Fibroblast of lung (primary cell): Measurements from ENCODE around the gene BECN2. TPM values are rescaled to one million over a fixed set of nuclear protein-coding genes. Genes with fewer than 3 reads are reported as not detected.

Source experiments
- DNase-seq, 2 donors: peaks; one replicate each; pipeline versions ENCODE4 v3.0.0 to v3.0.0-alpha.2; 2010; ENCODE audit warnings: low read depth in 2 of 2
- H2AFZ ChIP-seq: 2 replicates; pipeline ENCODE4 v1.5.1; 2012; ENCODE audit warnings: low read length, control low read depth, inconsistent platforms
- H3K27ac ChIP-seq: 2 replicates; pipeline ENCODE4 v1.5.1; 2011; ENCODE audit warnings: low read length, control low read depth; ENCODE audit not compliant: insufficient read depth
- H3K27me3 ChIP-seq: 2 replicates; pipeline ENCODE4 v1.5.1; 2011; ENCODE audit warnings: mild to moderate bottlenecking, low read length; ENCODE audit not compliant: control insufficient read depth, insufficient read depth
- H3K36me3 ChIP-seq: 2 replicates; pipeline ENCODE4 v1.5.1; 2011; ENCODE audit warnings: low read length; ENCODE audit not compliant: control insufficient read depth, insufficient read depth
- H3K4me1 ChIP-seq: 2 replicates; pipeline ENCODE4 v1.5.1; 2011; ENCODE audit warnings: low read length; ENCODE audit not compliant: control insufficient read depth, insufficient read depth; ENCODE audit errors: extremely low read depth
- H3K4me2 ChIP-seq: 2 replicates; pipeline ENCODE4 v1.5.1; 2011; ENCODE audit warnings: low read length, control low read depth; ENCODE audit not compliant: insufficient read depth; ENCODE audit errors: extremely low read depth
- H3K4me3 ChIP-seq, 4 experiments: fragments of 200-600 bp in 1 of 4; sonication (generic) in 1 of 4; replicated peaks in 1 of 4; 2 replicates each; pipeline ENCODE4 v1.5.1; 2011 to 2016; ENCODE audit warnings: low read length in 4 of 4, low read depth in 3 of 4, mild to moderate bottlenecking in 3 of 4, control low read depth in 2 of 4, inconsistent platforms in 1 of 4, mixed read lengths in 1 of 4; ENCODE audit not compliant: insufficient read depth in 1 of 4; ENCODE audit errors: control extremely low read depth in 1 of 4
- H3K79me2 ChIP-seq: 2 replicates; pipeline ENCODE4 v1.5.1; 2012; ENCODE audit warnings: mild to moderate bottlenecking, low read length, inconsistent platforms; ENCODE audit not compliant: control insufficient read depth, insufficient read depth
- H3K9ac ChIP-seq: 2 replicates; pipeline ENCODE4 v1.5.1; 2011; ENCODE audit warnings: mild to moderate bottlenecking, low read length, control low read depth; ENCODE audit not compliant: insufficient read depth
- H3K9me3 ChIP-seq: 2 replicates; pipeline ENCODE4 v1.5.1; 2012; ENCODE audit warnings: low read depth, low read length; ENCODE audit not compliant: control insufficient read depth, insufficient read depth
- H4K20me1 ChIP-seq: 2 replicates; pipeline ENCODE4 v1.5.1; 2011; ENCODE audit warnings: low read length; ENCODE audit not compliant: control insufficient read depth, insufficient read depth; ENCODE audit errors: extremely low read depth
- CTCF ChIP-seq, 2 donors: IDR thresholded peaks in 1 of 2; conservative IDR thresholded peaks in 1 of 2; 1 replicate in 1 of 2; 2 replicates in 1 of 2; pipeline ENCODE4 v1.5.1; 2011 to 2012; ENCODE audit warnings: low read length in 2 of 2, control low read depth in 1 of 2, inconsistent platforms in 1 of 2, low read depth in 1 of 2, mild to moderate bottlenecking in 1 of 2
- EZH2 ChIP-seq: IDR thresholded peaks from 2 replicates; pipeline ENCODE4 v1.5.1; 2012; ENCODE audit warnings: low read length, control low read depth, mild to moderate bottlenecking; ENCODE audit errors: missing control alignments
- polyA plus RNA-seq, 2 donors: library from polyadenylated mRNA; depleted of rRNA in 1 of 2; stranded (reverse) in 1 of 2; unstranded in 1 of 2; fragments of >200 nt; gene quantifications; 2 replicates each; pipeline ENCODE4 v1.2.1, GENCODE V29; 2011 to 2012; ENCODE audit warnings: missing spikeins in 1 of 2
- total RNA-seq: library from RNA; depleted of rRNA; stranded (reverse); fragments of >200 nt; gene quantifications from 2 replicates; pipeline ENCODE4 v1.2.1, GENCODE V29; 2014

Gene BECN2
- total and polyA plus RNA-seq, 2 donors (not counting 1 experiment from before 2014, with no cell fraction given), result not detected

GRCh38 chr1:241927321-241927720 is 30.2 kb upstream of the BECN2 start:
- Histone ChIP-seq H3K27ac (no peak overlapping the region), H2AFZ (no peak overlapping the region), H3K4me1 (no peaks in the 10 kb centered on the region), H3K9me3 (no peaks in the 10 kb centered on the region), H3K27me3 (no peaks in the 10 kb centered on the region), H3K9ac (no peak overlapping the region), H3K4me3 (no peak overlapping the region), H3K4me2 (no peak overlapping the region), H3K36me3 (no peaks in the 10 kb centered on the region), H3K79me2 (no peaks in the 10 kb centered on the region), H4K20me1 (no peaks in the 10 kb centered on the region)
- no peak for TF ChIP-seq CTCF (conservative IDR thresholded peaks at IDR 0.05 in 1 of 2, IDR thresholded peaks at IDR 0.05 in 1 of 2; ENCODE audit: low read depth in 1 of 2, low read length in 2 of 2)
- no peak for TF ChIP-seq EZH2
- no peak for DNase-seq

GRCh38 chr1:241932845-241933244 is 24.7 kb upstream of the BECN2 start:
- no peak for TF ChIP-seq EZH2
- TF ChIP-seq CTCF (conservative IDR thresholded peaks at IDR 0.05 in 1 of 2, IDR thresholded peaks at IDR 0.05 in 1 of 2; ENCODE audit: low read depth in 1 of 2, low read length in 2 of 2), result no peak
- H2AFZ ChIP-seq, result no peak overlapping the region
- no peak overlapping the region for H3K27ac ChIP-seq
- no peak overlapping the region for H3K4me3 ChIP-seq
- no peak for DNase-seq
- H3K9ac ChIP-seq, result no peak overlapping the region
- H3K9me3 ChIP-seq, result no peaks in the 10 kb centered on the region
- no peaks in the 10 kb centered on the region for H4K20me1 ChIP-seq
- H3K79me2 ChIP-seq, result no peaks in the 10 kb centered on the region
- H3K4me2 ChIP-seq, result no peak overlapping the region
- no peaks in the 10 kb centered on the region for H3K36me3 ChIP-seq
- H3K4me1 ChIP-seq, result no peaks in the 10 kb centered on the region
- H3K27me3 ChIP-seq, result no peaks in the 10 kb centered on the region

- Histone ChIP-seq H3K9me3 (no peaks in the 10 kb centered on the region), H3K4me1 (no peaks in the 10 kb centered on the region), H3K9ac (no peak overlapping the region), H3K27ac (no peak overlapping the region), H3K4me2 (peak overlapping the region; percentile 17), H3K4me3 (peak overlapping the region in 2 of 4 experiments; percentile 10 to 28), H3K27me3 (no peaks in the 10 kb centered on the region), H3K36me3 (no peaks in the 10 kb centered on the region), H4K20me1 (no peaks in the 10 kb centered on the region), H2AFZ (peak overlapping the region; percentile 29), H3K79me2 (no peaks in the 10 kb centered on the region)
- peak; percentile 19 to 81 for DNase-seq
- TF ChIP-seq EZH2 (no peak), CTCF (conservative IDR thresholded peaks at IDR 0.05 in 1 of 2, IDR thresholded peaks at IDR 0.05 in 1 of 2; ENCODE audit: low read depth in 1 of 2, low read length in 2 of 2) (no peak)
Observed at GRCh38 chr1:241934201-241934848, 23.2 kb upstream of the BECN2 start.
